ENCODE measurements around the gene GEMIN4. TPM values are rescaled to one million over a fixed set of nuclear protein-coding genes. Genes with fewer than 3 reads are reported as not detected.

The GEMIN4 gene
- polyA plus RNA-seq, 1 of the 3 experiments (the other 2 are of a cell fraction) = 12.5 TPM

- ChIA-PET POLR2A (interaction anchor here (1.2 kb wide), 1 partner anchor 29 kb away, joined by 3 read pairs; no protein-coding TSS in a partner anchor), CTCF (interaction anchor here (0.5 kb wide), 1 partner anchor 71 kb away, joined by 3 read pairs; no protein-coding TSS in a partner anchor)
- 94% methylated on average over 22 of the region's 38 CpGs for WGBS (ENCODE audit: low lambda C conversion rate)
- H3F3A ChIP-seq (replicated peaks; ENCODE audit: insufficient read depth) = no peaks in the 10 kb centered on the region
- TF ChIP-seq ELF1 (IDR thresholded peaks at IDR 0.05) (no peak), REST (IDR thresholded peaks at IDR 0.05; ENCODE audit: low read depth, low read length) (no peak), RFX5 (IDR thresholded peaks at IDR 0.05; ENCODE audit: low read length) (no peak), EZH2phosphoT487 (IDR thresholded peaks at IDR 0.05; ENCODE audit: borderline replicate concordance, low read depth) (no peak), IRF3 (IDR thresholded peaks at IDR 0.05; ENCODE audit: low read depth, low read length) (no peak), NFIC (IDR thresholded peaks at IDR 0.05; ENCODE audit: borderline replicate concordance) (no peak), TAF1 (IDR thresholded peaks at IDR 0.05; ENCODE audit: borderline replicate concordance, low read depth, low read length) (no peak), POLR2AphosphoS5 (IDR thresholded peaks at IDR 0.05; ENCODE audit: low read depth, low read length) (no peak), RXRA (IDR thresholded peaks at IDR 0.05; ENCODE audit: borderline replicate concordance, low read depth) (no peak), TCF12 (IDR thresholded peaks at IDR 0.05) (no peak), PBX3 (IDR thresholded peaks at IDR 0.05) (no peak), FOXM1 (IDR thresholded peaks at IDR 0.05; ENCODE audit: low read depth) (no peak), USF2 (IDR thresholded peaks at IDR 0.05; ENCODE audit: borderline replicate concordance, low read depth, low read length) (no peak), CTCF (IDR thresholded peaks at IDR 0.05) (no peak)
- no peak overlapping the region for H2AFZ ChIP-seq (ENCODE audit: low read depth)
- peaks cover 5 to 14% of the 10 kb centered on the region in 2 experiments; a peak in 2 of 4 replicates for H3K4me1 ChIP-seq (ENCODE audit: control insufficient read depth in 1 of 2, insufficient read depth in 2 of 2, low read depth in 1 of 2, low read length in 1 of 2)
- peaks cover 47% of the 10 kb centered on the region for H3K79me2 ChIP-seq (ENCODE audit: insufficient read depth)
- no peaks in the 10 kb centered on the region for H3K27me3 ChIP-seq (ENCODE audit: insufficient read depth)
- H4K20me1 ChIP-seq (ENCODE audit: insufficient read depth) = no peaks in the 10 kb centered on the region
- no peaks in the 10 kb centered on the region for H3K9me2 ChIP-seq
- H3K9ac ChIP-seq = no peak overlapping the region
- no peak overlapping the region for H3K4me3 ChIP-seq (ENCODE audit: low read depth in 2 of 2, low read length in 1 of 2)
- no peak overlapping the region for H3K4me2 ChIP-seq
- H3K36me3 ChIP-seq (replicated peaks in 1 of 2; ENCODE audit: control insufficient read depth in 1 of 2, insufficient read depth in 2 of 2, low read length in 1 of 2) = peaks cover 18 to 52% of the 10 kb centered on the region in 2 experiments
- DNase-seq = no peak
- no peaks in the 10 kb centered on the region for H3K9me3 ChIP-seq
- no peak overlapping the region for H3K27ac ChIP-seq (ENCODE audit: low read depth in 2 of 2, low read length in 1 of 2)
Observed at GRCh38 chr17:746783-747629, 5.1 kb downstream of the GEMIN4 start.
